GM12878 (cell line): ENCODE measurements around the gene UQCRH.

Experiments used
- ATF7 ChIP-seq: fragments of 450-650 bp; IDR thresholded peaks from 2 replicates; pipeline ENCODE4 v1.6.1; 2016; ENCODE audit warnings: low read depth, mild to moderate bottlenecking
- CEBPB ChIP-seq, 2 experiments: fragments of 150-350 bp in 1 of 2; IDR thresholded peaks; 2 replicates each; pipeline ENCODE4 v1.6.1; 2012 to 2014; ENCODE audit warnings: low read depth in 2 of 2, low read length in 2 of 2, borderline replicate concordance in 1 of 2, inconsistent platforms in 1 of 2
- EP300 ChIP-seq, 2 experiments: fragments of 150-350 bp in 1 of 2; IDR thresholded peaks; 2 replicates each; pipeline ENCODE4 v1.6.1; 2011 to 2012; ENCODE audit warnings: low read depth in 2 of 2, low read length in 2 of 2, borderline replicate concordance in 1 of 2, improper control_type of control experiment in 1 of 2, inconsistent platforms in 1 of 2; ENCODE audit not compliant: control insufficient read depth in 1 of 2
- NFIC ChIP-seq: IDR thresholded peaks from 2 replicates; pipeline ENCODE4 v1.6.1; 2012; ENCODE audit warnings: low read depth, mild to moderate bottlenecking, inconsistent platforms, low read length, moderate library complexity
- SMAD1 ChIP-seq: fragments of 450-650 bp; IDR thresholded peaks from 2 replicates; pipeline ENCODE4 v1.6.1; 2018; ENCODE audit warnings: mild to moderate bottlenecking, low read depth; ENCODE audit not compliant: partially characterized antibody
- SREBF1 ChIP-seq: IDR thresholded peaks from 2 replicates; pipeline ENCODE4 v1.6.1; 2012; ENCODE audit warnings: mild to moderate bottlenecking, low read length
- TF ChIP-seq, protein P1 (sequence below), 3 experiments: IDR thresholded peaks in 2 of 3; conservative IDR thresholded peaks in 1 of 3; 2 replicates each; pipeline ENCODE4 v1.5.1; 2011; ENCODE audit warnings: low read depth in 3 of 3, low read length in 3 of 3, mild to moderate bottlenecking in 3 of 3, control low read depth in 2 of 3, moderate library complexity in 2 of 3, inconsistent platforms in 1 of 3, mixed read lengths in 1 of 3; ENCODE audit not compliant: control insufficient read depth in 2 of 3, insufficient read depth in 1 of 3; ENCODE audit errors: extremely low read depth in 1 of 3

DNA sequence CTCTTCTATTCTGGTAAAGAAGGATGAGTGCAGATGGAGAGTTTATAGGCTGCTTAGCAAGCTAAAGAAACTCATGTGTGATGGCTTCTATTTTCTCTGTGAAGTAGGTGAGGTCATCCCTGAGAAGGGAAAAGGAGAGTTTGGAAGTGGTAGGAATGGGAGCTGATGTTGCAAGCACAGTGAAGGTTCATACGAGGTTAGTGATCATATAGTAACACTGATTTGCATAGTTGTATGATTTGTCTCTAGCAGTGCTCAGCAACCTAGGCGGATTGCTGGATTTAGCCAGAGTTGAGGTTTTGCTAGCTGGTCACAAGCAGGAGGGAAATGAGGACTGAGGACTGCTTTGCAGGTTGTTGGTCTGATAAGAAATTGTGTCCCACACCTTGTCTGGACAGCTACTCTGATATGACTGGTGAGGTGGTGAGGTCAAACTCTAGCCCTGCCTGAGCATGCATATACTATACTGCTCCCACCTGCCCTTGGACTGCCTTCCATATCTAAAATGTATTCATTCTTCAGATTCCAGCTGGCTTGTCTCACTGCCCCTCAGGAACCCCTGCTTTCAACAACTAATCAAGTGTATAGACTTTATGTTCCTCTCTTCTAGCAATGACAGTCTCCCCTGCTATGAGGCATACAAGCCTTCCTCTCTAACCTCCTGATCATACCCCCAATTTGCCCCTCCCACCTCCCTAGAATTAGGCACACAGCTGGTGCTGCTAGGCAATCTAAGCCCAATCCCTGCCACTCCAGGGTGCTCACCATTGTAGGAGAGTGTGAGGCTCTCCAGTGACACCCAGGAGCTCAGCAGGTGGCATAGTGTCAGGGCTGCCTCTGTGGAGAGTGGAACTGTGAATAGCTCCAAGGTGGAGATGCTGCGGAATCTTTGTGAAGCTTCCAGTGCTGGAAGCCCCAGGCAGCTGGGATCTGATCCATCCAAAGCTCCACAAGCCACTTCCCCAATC, 18.6 kb upstream of the UQCRH start:
- TF ChIP-seq NFIC (no peak), CEBPB (IDR thresholded peaks at IDR 0.05; ENCODE audit: borderline replicate concordance in 1 of 2, low read depth in 2 of 2, low read length in 2 of 2) (no peak), SREBF1 (no peak), ATF7 (no peak), EP300 (IDR thresholded peaks at IDR 0.05; ENCODE audit: borderline replicate concordance in 1 of 2, control insufficient read depth in 1 of 2, low read depth in 2 of 2, low read length in 2 of 2) (no peak), SMAD1 (no peak)
- TF ChIP-seq, protein P1, sequence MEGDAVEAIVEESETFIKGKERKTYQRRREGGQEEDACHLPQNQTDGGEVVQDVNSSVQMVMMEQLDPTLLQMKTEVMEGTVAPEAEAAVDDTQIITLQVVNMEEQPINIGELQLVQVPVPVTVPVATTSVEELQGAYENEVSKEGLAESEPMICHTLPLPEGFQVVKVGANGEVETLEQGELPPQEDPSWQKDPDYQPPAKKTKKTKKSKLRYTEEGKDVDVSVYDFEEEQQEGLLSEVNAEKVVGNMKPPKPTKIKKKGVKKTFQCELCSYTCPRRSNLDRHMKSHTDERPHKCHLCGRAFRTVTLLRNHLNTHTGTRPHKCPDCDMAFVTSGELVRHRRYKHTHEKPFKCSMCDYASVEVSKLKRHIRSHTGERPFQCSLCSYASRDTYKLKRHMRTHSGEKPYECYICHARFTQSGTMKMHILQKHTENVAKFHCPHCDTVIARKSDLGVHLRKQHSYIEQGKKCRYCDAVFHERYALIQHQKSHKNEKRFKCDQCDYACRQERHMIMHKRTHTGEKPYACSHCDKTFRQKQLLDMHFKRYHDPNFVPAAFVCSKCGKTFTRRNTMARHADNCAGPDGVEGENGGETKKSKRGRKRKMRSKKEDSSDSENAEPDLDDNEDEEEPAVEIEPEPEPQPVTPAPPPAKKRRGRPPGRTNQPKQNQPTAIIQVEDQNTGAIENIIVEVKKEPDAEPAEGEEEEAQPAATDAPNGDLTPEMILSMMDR (IDR thresholded peaks at IDR 0.05 in 2 of 3, conservative IDR thresholded peaks at IDR 0.05 in 1 of 3; ENCODE audit: control insufficient read depth in 2 of 3, extremely low read depth in 1 of 3, insufficient read depth in 1 of 3, low read depth in 3 of 3, low read length in 3 of 3): no peak
